HG02885 (cell line): ENCODE measurements around the gene SAP30.

Experiments used
- ATAC-seq: cut with Tn5 transposase; IDR thresholded peaks from one replicate; pipeline ENCODE4 v1.9.1; 2021; ENCODE audit warnings: mild to moderate bottlenecking; ENCODE audit not compliant: unreplicated experiment, poor library complexity

The SAP30 gene

GRCh38 chr4:173370477-173371291 lies at the start of gene SAP30:
SAP30 (plus strand) TSS chr4:173370954; CDS start chr4:173371183, 229 bp downstream.
- peak; percentile 74 for ATAC-seq

- no peak for ATAC-seq
These were observed 45.6 kb upstream of the SAP30 start for GRCh38 chr4:173325007-173325736.

GRCh38 chr4:173328236-173328901 lies 42.4 kb upstream of the SAP30 start:
- no peak for ATAC-seq

- no peak for ATAC-seq
These were observed 40.2 kb upstream of the SAP30 start for GRCh38 chr4:173330590-173330989.

GRCh38 chr4:173332021-173332487 lies 38.7 kb upstream of the SAP30 start:
- ATAC-seq: no peak

- no peak for ATAC-seq
These were observed 37.6 kb upstream of the SAP30 start for GRCh38 chr4:173332963-173333657.

GRCh38 chr4:173333658-173334084 lies 37.1 kb upstream of the SAP30 start:
- ATAC-seq: peak; percentile 5

- peak; percentile 91 for ATAC-seq
These were observed 36.5 kb upstream of the SAP30 start, which contains the start of gene HMGB2 for GRCh38 chr4:173334085-173334890. HMGB2 (minus strand) TSS chr4:173334358; CDS start chr4:173333649, 709 bp downstream.

GRCh38 chr4:173334891-173335752 lies 35.6 kb upstream of the SAP30 start:
- peak; percentile 38 for ATAC-seq

GRCh38 chr4:173337463-173337862 lies 33.3 kb upstream of the SAP30 start:
- ATAC-seq: no peak

- no peak for ATAC-seq
These were observed 26.8 kb upstream of the SAP30 start for GRCh38 chr4:173343832-173344397.

GRCh38 chr4:173345648-173346047 lies 25.1 kb upstream of the SAP30 start:
- ATAC-seq: no peak

- no peak for ATAC-seq
These were observed 24.7 kb upstream of the SAP30 start for GRCh38 chr4:173346074-173346473.

- no peak for ATAC-seq
These were observed 23.3 kb upstream of the SAP30 start for GRCh38 chr4:173347467-173347866.

GRCh38 chr4:173357939-173358338 lies 12.8 kb upstream of the SAP30 start:
- no peak for ATAC-seq

- ATAC-seq: peak; percentile 61
These were observed 10.1 kb upstream of the SAP30 start for GRCh38 chr4:173360587-173361221.

GRCh38 chr4:173362666-173363065 lies 8.1 kb upstream of the SAP30 start:
- no peak for ATAC-seq
